ENCODE measurements around the gene PROM2. TPM values are rescaled to one million over a fixed set of nuclear protein-coding genes. Genes with fewer than 3 reads are reported as not detected.

The PROM2 gene
- total and polyA plus RNA-seq, 2 donors (not counting 3 experiments of a cell fraction or from before 2014, with no cell fraction given): 0.39 to 0.60 TPM

- intact Hi-C loops (cut with micrococcal nuclease): no loop called here
- Histone ChIP-seq H3K4me1 (ENCODE audit: control insufficient read depth, extremely low read depth, insufficient read depth, low read length) (no peaks in the 10 kb centered on the region), H3K79me2 (ENCODE audit: control insufficient read depth, insufficient read depth, low read length) (no peaks in the 10 kb centered on the region), H4K20me1 (replicated peaks; ENCODE audit: control insufficient read depth, extremely low read depth, insufficient read depth, low read length) (no peaks in the 10 kb centered on the region), H3K9me1 (replicated peaks; ENCODE audit: control insufficient read depth, extremely low read depth, insufficient read depth, low read length) (no peaks in the 10 kb centered on the region), H2AFZ (ENCODE audit: low read depth, low read length) (no peak overlapping the region), H3K9me3 (replicated peaks; ENCODE audit: control insufficient read depth, insufficient read depth, low read length) (no peaks in the 10 kb centered on the region), H3K4me2 (ENCODE audit: insufficient read depth, low read length) (no peak overlapping the region), H3K27ac (ENCODE audit: insufficient read depth, low read depth, low read length) (no peak overlapping the region), H3K27me3 (ENCODE audit: control insufficient read depth in 2 of 2, insufficient read depth in 2 of 2, low read length in 2 of 2) (no peaks in the 10 kb centered on the region), H3K4me3 (replicated peaks in 1 of 3; ENCODE audit: insufficient read depth in 1 of 3, low read depth in 1 of 3, low read length in 3 of 3) (no peak overlapping the region), H3K36me3 (ENCODE audit: control insufficient read depth in 2 of 2, extremely low read depth in 1 of 2, insufficient read depth in 2 of 2, low read length in 2 of 2) (no peaks in the 10 kb centered on the region), H3K9ac (replicated peaks; ENCODE audit: extremely low read depth, insufficient read depth, low read length) (no peak overlapping the region)
- no peak for FAIRE-seq
- dilution Hi-C loops (cut with MboI; ENCODE audit: extremely low pct_ligation_motif_present, low sequenced_read_pairs): no loop called here
- TF ChIP-seq MYC (IDR thresholded peaks at IDR 0.05; ENCODE audit: low read depth, low read length): no peak
- TF ChIP-seq CTCF (IDR thresholded peaks at IDR 0.05; ENCODE audit: extremely low read depth in 1 of 2, insufficient read depth in 1 of 2, low read depth in 1 of 2, low read length in 2 of 2): no peak
- no peak for TF ChIP-seq POLR2A (IDR thresholded peaks at IDR 0.05; ENCODE audit: low read depth, low read length)
- TF ChIP-seq GATA2 (IDR thresholded peaks at IDR 0.05; ENCODE audit: insufficient read depth, insufficient read length, low read depth, low read length): no peak
- no peak for TF ChIP-seq MAX (IDR thresholded peaks at IDR 0.05; ENCODE audit: insufficient read depth, insufficient read length)
- TF ChIP-seq POLR2AphosphoS5 (IDR thresholded peaks at IDR 0.05; ENCODE audit: insufficient read depth, low read depth, low read length): no peak
- BruUV-seq (replicated peaks): no TSS peak
- ChIA-PET CTCF (no interaction called here), POLR2A (no interaction called here)
- no peak for DNase-seq (ENCODE audit: low read depth, low spot score)
These were observed 9.6 kb upstream of the PROM2 start for GRCh38 chr2:95264624-95265023.

GRCh38 chr2:95265182-95265581 is 9.1 kb upstream of the PROM2 start:
- DNase-seq (ENCODE audit: low read depth, low spot score): no peak
- no peak overlapping the region for H3K4me2 ChIP-seq (ENCODE audit: insufficient read depth, low read length)
- no peaks in the 10 kb centered on the region for H3K27me3 ChIP-seq (ENCODE audit: control insufficient read depth in 2 of 2, insufficient read depth in 2 of 2, low read length in 2 of 2)
- no peaks in the 10 kb centered on the region for H3K9me3 ChIP-seq (replicated peaks; ENCODE audit: control insufficient read depth, insufficient read depth, low read length)
- intact Hi-C loops (cut with micrococcal nuclease) (no loop called here), dilution Hi-C loops (cut with MboI; ENCODE audit: extremely low pct_ligation_motif_present, low sequenced_read_pairs) (no loop called here)
- FAIRE-seq: no peak
- H3K9me1 ChIP-seq (replicated peaks; ENCODE audit: control insufficient read depth, extremely low read depth, insufficient read depth, low read length): no peaks in the 10 kb centered on the region
- TF ChIP-seq GATA2 (IDR thresholded peaks at IDR 0.05; ENCODE audit: insufficient read depth, insufficient read length, low read depth, low read length) (no peak), MAX (IDR thresholded peaks at IDR 0.05; ENCODE audit: insufficient read depth, insufficient read length) (no peak), FOS (IDR thresholded peaks at IDR 0.05; ENCODE audit: borderline replicate concordance, insufficient read depth, low read length) (no peak), CTCF (IDR thresholded peaks at IDR 0.05; ENCODE audit: extremely low read depth in 1 of 2, insufficient read depth in 1 of 2, low read depth in 1 of 2, low read length in 2 of 2) (no peak), JUN (IDR thresholded peaks at IDR 0.05; ENCODE audit: borderline replicate concordance, insufficient read depth, insufficient read length, low read depth) (no peak), POLR2AphosphoS5 (IDR thresholded peaks at IDR 0.05; ENCODE audit: insufficient read depth, low read depth, low read length) (no peak), MYC (IDR thresholded peaks at IDR 0.05; ENCODE audit: low read depth, low read length) (no peak), EZH2 (IDR thresholded peaks at IDR 0.05; ENCODE audit: borderline replicate concordance, low read depth, low read length, severe bottlenecking) (no peak), POLR2A (IDR thresholded peaks at IDR 0.05; ENCODE audit: low read depth, low read length) (no peak)
- H3K36me3 ChIP-seq (ENCODE audit: control insufficient read depth in 2 of 2, extremely low read depth in 1 of 2, insufficient read depth in 2 of 2, low read length in 2 of 2): no peaks in the 10 kb centered on the region
- no peak overlapping the region for H3K4me3 ChIP-seq (replicated peaks in 1 of 3; ENCODE audit: insufficient read depth in 1 of 3, low read depth in 1 of 3, low read length in 3 of 3)
- H3K79me2 ChIP-seq (ENCODE audit: control insufficient read depth, insufficient read depth, low read length): no peaks in the 10 kb centered on the region
- no peaks in the 10 kb centered on the region for H4K20me1 ChIP-seq (replicated peaks; ENCODE audit: control insufficient read depth, extremely low read depth, insufficient read depth, low read length)
- no peaks in the 10 kb centered on the region for H3K4me1 ChIP-seq (ENCODE audit: control insufficient read depth, extremely low read depth, insufficient read depth, low read length)
- H3K27ac ChIP-seq (ENCODE audit: insufficient read depth, low read depth, low read length): no peak overlapping the region
- POLR2A ChIA-PET: no interaction called here
- H2AFZ ChIP-seq (ENCODE audit: low read depth, low read length): no peak overlapping the region
- BruUV-seq (replicated peaks): no TSS peak
- CTCF ChIA-PET: no interaction called here
- no peak overlapping the region for H3K9ac ChIP-seq (replicated peaks; ENCODE audit: extremely low read depth, insufficient read depth, low read length)
